GM18507 (cell line): ENCODE results near the gene MFAP1.
"Not testable (repeated sequence)": the region's sequence is repeated elsewhere in the genome, so short reads cannot be mapped to it uniquely, and the experiment has no call there.

Experiments
- DNase-seq: peaks from one replicate; pipeline ENCODE4 v3.0.0; 2011; ENCODE audit warnings: low read depth; ENCODE audit not compliant: insufficient read length; ENCODE audit errors: extremely low spot score
- FAIRE-seq: peaks from 2 replicates; lab custom pipeline; 2011; peaks lifted over from hg19 to GRCh38; lab: Jason Lieb, UNC

Gene MFAP1

GRCh38 chr15:43824302-43825246 is at the start of gene MFAP1:
MFAP1 (minus strand) TSS chr15:43824690; CDS start chr15:43824569, 121 bp downstream.
- DNase-seq (peak; percentile 85), FAIRE-seq (peak; percentile 99)

- no peak for DNase-seq
- no peak for FAIRE-seq
These were observed 49.2 kb upstream of the MFAP1 start for GRCh38 chr15:43873651-43874050.

GRCh38 chr15:43872416-43873020 is 48.0 kb upstream of the MFAP1 start:
- DNase-seq (no peak), FAIRE-seq (no peak)

- FAIRE-seq (no peak), DNase-seq (no peak)
These were observed 47.3 kb upstream of the MFAP1 start for GRCh38 chr15:43871835-43872234.

- FAIRE-seq (no peak), DNase-seq (no peak)
These were observed 43.9 kb upstream of the MFAP1 start for GRCh38 chr15:43868406-43868805.

GRCh38 chr15:43867096-43867495 is 42.6 kb upstream of the MFAP1 start:
- DNase-seq (no peak), FAIRE-seq (no peak)

- not testable (repeated sequence) for DNase-seq, FAIRE-seq
These were observed 42.1 kb upstream of the MFAP1 start for GRCh38 chr15:43866636-43867035.

- DNase-seq = no peak
- FAIRE-seq = no peak
These were observed 35.1 kb upstream of the MFAP1 start for GRCh38 chr15:43859546-43859945.

GRCh38 chr15:43854801-43855200 is 30.3 kb upstream of the MFAP1 start:
- no peak for DNase-seq
- no peak for FAIRE-seq

- no peak for DNase-seq
- FAIRE-seq = no peak
These were observed 28.1 kb upstream of the MFAP1 start for GRCh38 chr15:43852607-43853006.

- DNase-seq (no peak), FAIRE-seq (no peak)
These were observed 26.8 kb upstream of the MFAP1 start for GRCh38 chr15:43851251-43851650.

- DNase-seq = no peak
- FAIRE-seq = no peak
These were observed 20.9 kb upstream of the MFAP1 start for GRCh38 chr15:43845421-43845820.

- FAIRE-seq, DNase-seq: not testable (repeated sequence)
These were observed 8.0 kb upstream of the MFAP1 start for GRCh38 chr15:43832485-43832884.

GRCh38 chr15:43831519-43832052 is 7.1 kb upstream of the MFAP1 start:
- not testable (repeated sequence) for DNase-seq, FAIRE-seq

GRCh38 chr15:43830691-43831275 is 6.3 kb upstream of the MFAP1 start:
- DNase-seq, FAIRE-seq: not testable (repeated sequence)

GRCh38 chr15:43829951-43830540 is 5.6 kb upstream of the MFAP1 start:
- not testable (repeated sequence) for FAIRE-seq, DNase-seq

- FAIRE-seq (no peak), DNase-seq (no peak)
These were observed 3.7 kb upstream of the MFAP1 start for GRCh38 chr15:43828061-43828657.

- FAIRE-seq = peak; percentile 69
These were observed 2.2 kb upstream of the MFAP1 start, which contains the start of gene WDR76 for GRCh38 chr15:43826508-43827341. WDR76 (plus strand) TSS chr15:43827002; CDS start chr15:43827033, 31 bp downstream.

More at GRCh38 chr15:43826508-43827341, 2.2 kb upstream of the MFAP1 start, which contains the start of gene WDR76:
- peak; percentile 71 for DNase-seq
